Measurements from ENCODE around the gene RASD1. TPM values are rescaled to one million over a fixed set of nuclear protein-coding genes. Genes with fewer than 3 reads are reported as not detected.

The RASD1 gene
- total and polyA plus RNA-seq, 3 experiments from 2014 or later: 1.0 to 1.1 (median 1.0) TPM

DNA sequence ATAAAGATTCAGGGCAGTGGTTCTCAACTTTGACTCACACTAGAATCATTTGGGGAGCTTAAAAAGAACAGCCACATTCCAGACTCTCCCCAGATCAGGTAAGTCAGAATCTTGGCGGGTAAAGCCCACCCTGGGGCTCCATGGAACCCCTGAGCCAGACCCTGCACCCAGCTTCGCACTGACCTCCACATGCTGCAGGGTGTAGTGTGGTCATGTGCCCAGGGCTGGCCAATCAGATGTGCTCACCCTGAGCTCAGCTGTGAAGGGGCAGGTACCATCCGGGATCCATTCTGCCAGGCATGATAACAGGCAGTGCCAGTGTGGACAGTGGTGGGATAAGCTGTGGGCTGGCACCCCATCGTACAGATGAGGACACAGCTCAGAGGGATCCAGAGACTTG, 47.5 kb downstream of the RASD1 start:
- Mint-ChIP-seq H3K36me3 (peaks cover 0 to 3% (median 0%) of the 10 kb centered on the region in 3 donors), H3K9me3 (no peaks in the 10 kb centered on the region), H3K27ac (no peak overlapping the region), H3K4me3 (no peak overlapping the region), H3K4me1 (no peaks in the 10 kb centered on the region), H3K27me3 (peaks cover 0 to 6% of the 10 kb centered on the region in 2 donors)
- Histone ChIP-seq H3K27me3 (ENCODE audit: insufficient read depth, low read length, poor library complexity, severe bottlenecking) (peaks cover 4% of the 10 kb centered on the region), H3K4me3 (ENCODE audit: low read length) (no peak overlapping the region), H3K4me1 (ENCODE audit: insufficient read depth, low read length) (no peaks in the 10 kb centered on the region), H3K9me3 (ENCODE audit: low read length) (no peaks in the 10 kb centered on the region), H3K36me3 (ENCODE audit: insufficient read depth, low read length) (no peaks in the 10 kb centered on the region), H3K27ac (ENCODE audit: low read depth, low read length) (no peak overlapping the region)
- ChIA-PET POLR2A (no interaction called here), CTCF (interaction anchor here (1.1 to 1.3 kb wide), 2 partner anchors 48 to 93 kb away, joined by 4 to 5 read pairs; no protein-coding TSS in a partner anchor)
- DNase-seq: no peak

- no peaks in the 10 kb centered on the region for H3K36me3 ChIP-seq (ENCODE audit: insufficient read depth, low read length)
- peak overlapping the region in 2 of 8 donors; percentile 47 to 58 for H3K27ac Mint-ChIP-seq
- no peaks in the 10 kb centered on the region for H3K4me1 Mint-ChIP-seq
- H3K9me3 Mint-ChIP-seq: no peaks in the 10 kb centered on the region
- DNase-seq: no peak
- ChIA-PET POLR2A (no interaction called here), CTCF (no interaction called here)
- peaks cover 4% of the 10 kb centered on the region for H3K27me3 ChIP-seq (ENCODE audit: insufficient read depth, low read length, poor library complexity, severe bottlenecking)
- H3K9me3 ChIP-seq (ENCODE audit: low read length): no peaks in the 10 kb centered on the region
- peaks cover 0 to 5% of the 10 kb centered on the region in 2 donors for H3K27me3 Mint-ChIP-seq
- no peak overlapping the region for H3K4me3 Mint-ChIP-seq
- H3K27ac ChIP-seq (ENCODE audit: low read depth, low read length): no peak overlapping the region
- H3K4me1 ChIP-seq (ENCODE audit: insufficient read depth, low read length): no peaks in the 10 kb centered on the region
- H3K36me3 Mint-ChIP-seq: peaks cover 0 to 3% (median 0%) of the 10 kb centered on the region in 3 donors
- no peak overlapping the region for H3K4me3 ChIP-seq (ENCODE audit: low read length)
Observed at GRCh38 chr17:17448076-17448475, 48.1 kb downstream of the RASD1 start.

DNA sequence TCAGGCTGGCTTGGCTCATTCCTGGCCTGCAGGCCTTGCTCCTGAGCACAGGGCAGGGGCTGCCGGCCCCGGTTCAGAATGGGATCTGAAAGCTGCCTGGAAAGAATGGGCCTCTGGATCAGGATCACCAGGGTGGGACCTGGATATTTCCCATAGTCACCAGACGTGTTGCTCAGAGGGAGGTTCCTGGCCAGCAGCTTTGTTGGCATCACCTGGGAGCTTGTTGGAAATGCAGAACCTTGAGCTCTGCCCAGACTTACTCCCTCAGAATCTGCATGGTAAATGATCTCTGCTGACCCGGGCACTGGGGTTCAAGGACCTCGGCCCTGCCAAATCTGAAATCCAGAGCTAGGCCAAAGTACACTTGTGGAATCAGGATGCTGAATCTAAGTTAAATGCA, 48.9 kb downstream of the RASD1 start:
- no peaks in the 10 kb centered on the region for H3K9me3 ChIP-seq (ENCODE audit: low read length)
- peaks cover 0 to 5% of the 10 kb centered on the region in 2 donors for H3K27me3 Mint-ChIP-seq
- peaks cover 0 to 3% (median 0%) of the 10 kb centered on the region in 3 donors for H3K36me3 Mint-ChIP-seq
- H3K27me3 ChIP-seq (ENCODE audit: insufficient read depth, low read length, poor library complexity, severe bottlenecking): peaks cover 4% of the 10 kb centered on the region
- H3K27ac ChIP-seq (ENCODE audit: low read depth, low read length): no peak overlapping the region
- DNase-seq: no peak
- CTCF ChIA-PET: interaction anchor here (0.9 kb wide), 1 partner anchor 92 kb away, joined by 3 read pairs; no protein-coding TSS in a partner anchor
- H3K9me3 Mint-ChIP-seq: no peaks in the 10 kb centered on the region
- H3K27ac Mint-ChIP-seq: no peak overlapping the region
- no peaks in the 10 kb centered on the region for H3K4me1 Mint-ChIP-seq
- H3K4me3 ChIP-seq (ENCODE audit: low read length): no peak overlapping the region
- H3K36me3 ChIP-seq (ENCODE audit: insufficient read depth, low read length): no peaks in the 10 kb centered on the region
- H3K4me1 ChIP-seq (ENCODE audit: insufficient read depth, low read length): no peaks in the 10 kb centered on the region
- no peak overlapping the region for H3K4me3 Mint-ChIP-seq
- POLR2A ChIA-PET: no interaction called here

GRCh38 chr17:17446666-17447155, 49.5 kb downstream of the RASD1 start:
- Histone ChIP-seq H3K27ac (ENCODE audit: low read depth, low read length) (no peak overlapping the region), H3K4me3 (ENCODE audit: low read length) (no peak overlapping the region), H3K36me3 (ENCODE audit: insufficient read depth, low read length) (no peaks in the 10 kb centered on the region), H3K4me1 (ENCODE audit: insufficient read depth, low read length) (no peaks in the 10 kb centered on the region), H3K9me3 (ENCODE audit: low read length) (no peaks in the 10 kb centered on the region), H3K27me3 (ENCODE audit: insufficient read depth, low read length, poor library complexity, severe bottlenecking) (peaks cover 4% of the 10 kb centered on the region)
- no peaks in the 10 kb centered on the region for H3K4me1 Mint-ChIP-seq
- DNase-seq: no peak
- peaks cover 0 to 5% of the 10 kb centered on the region in 2 donors for H3K27me3 Mint-ChIP-seq
- H3K4me3 Mint-ChIP-seq: no peak overlapping the region
- ChIA-PET POLR2A (no interaction called here), CTCF (interaction anchor here (0.9 kb wide), 1 partner anchor 91 kb away, joined by 3 read pairs; no protein-coding TSS in a partner anchor)
- H3K9me3 Mint-ChIP-seq: no peaks in the 10 kb centered on the region
- H3K27ac Mint-ChIP-seq: no peak overlapping the region
- H3K36me3 Mint-ChIP-seq: peaks cover 0 to 3% (median 0%) of the 10 kb centered on the region in 3 donors

DNA sequence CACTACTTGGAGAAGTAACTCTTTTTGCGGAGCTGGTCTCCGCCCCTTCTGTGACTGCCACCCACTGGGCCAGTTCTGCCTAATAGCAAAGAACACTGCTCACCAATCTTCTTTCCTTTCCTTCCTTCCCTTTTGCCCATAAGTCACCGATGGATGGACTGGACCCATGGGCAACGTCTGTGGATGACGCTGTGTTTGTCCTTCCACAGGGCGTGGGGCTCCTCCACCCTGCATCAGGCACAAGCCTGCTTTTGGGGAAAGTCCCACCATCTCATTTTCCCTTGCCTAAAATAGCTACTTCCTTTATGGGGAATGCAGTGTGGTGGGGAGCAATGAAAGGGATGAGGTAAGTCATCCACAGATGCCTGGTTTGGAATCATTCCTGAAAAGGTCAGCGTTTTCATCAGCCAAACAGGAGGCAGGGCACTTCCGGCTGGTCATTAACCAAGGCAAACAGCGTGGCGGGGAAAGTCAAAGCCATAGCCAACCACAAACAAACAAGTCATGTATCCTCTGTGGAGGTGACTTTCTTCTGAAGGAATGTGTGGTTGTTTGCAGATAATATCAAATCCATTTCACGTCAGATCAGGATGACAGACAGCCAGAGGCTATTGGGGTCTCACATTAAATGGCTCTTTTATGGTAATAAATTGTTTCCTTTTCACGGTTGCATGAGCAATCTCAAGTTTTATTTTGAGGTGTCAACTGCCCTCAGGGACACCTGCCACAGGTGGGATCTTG, 50.1 kb downstream of the RASD1 start:
- CTCF ChIA-PET: no interaction called here
- no peak overlapping the region for H3K27ac ChIP-seq (ENCODE audit: low read depth, low read length)
- Mint-ChIP-seq H3K4me3 (no peak overlapping the region), H3K27me3 (peaks cover 0 to 5% of the 10 kb centered on the region in 2 donors), H3K9me3 (no peaks in the 10 kb centered on the region), H3K4me1 (no peaks in the 10 kb centered on the region), H3K36me3 (peaks cover 0 to 3% (median 0%) of the 10 kb centered on the region in 3 donors), H3K27ac (no peak overlapping the region)
- no peaks in the 10 kb centered on the region for H3K9me3 ChIP-seq (ENCODE audit: low read length)
- peaks cover 4% of the 10 kb centered on the region for H3K27me3 ChIP-seq (ENCODE audit: insufficient read depth, low read length, poor library complexity, severe bottlenecking)
- POLR2A ChIA-PET: no interaction called here
- H3K36me3 ChIP-seq (ENCODE audit: insufficient read depth, low read length): no peaks in the 10 kb centered on the region
- H3K4me1 ChIP-seq (ENCODE audit: insufficient read depth, low read length): no peaks in the 10 kb centered on the region
- DNase-seq: no peak
- no peak overlapping the region for H3K4me3 ChIP-seq (ENCODE audit: low read length)

GRCh38 chr17:17445296-17445924, 50.8 kb downstream of the RASD1 start:
- H3K27me3 ChIP-seq (ENCODE audit: insufficient read depth, low read length, poor library complexity, severe bottlenecking): no peaks in the 10 kb centered on the region
- peaks cover 0 to 3% (median 0%) of the 10 kb centered on the region in 3 donors for H3K36me3 Mint-ChIP-seq
- peak overlapping the region in 1 of 8 donors; percentile 68 for H3K27ac Mint-ChIP-seq
- ChIA-PET POLR2A (no interaction called here), CTCF (no interaction called here)
- H3K4me3 Mint-ChIP-seq: no peak overlapping the region
- H3K9me3 ChIP-seq (ENCODE audit: low read length): no peaks in the 10 kb centered on the region
- H3K4me1 Mint-ChIP-seq: no peaks in the 10 kb centered on the region
- no peaks in the 10 kb centered on the region for H3K9me3 Mint-ChIP-seq
- no peaks in the 10 kb centered on the region for H3K4me1 ChIP-seq (ENCODE audit: insufficient read depth, low read length)
- H3K4me3 ChIP-seq (ENCODE audit: low read length): no peak overlapping the region
- H3K27me3 Mint-ChIP-seq: peaks cover 0 to 5% of the 10 kb centered on the region in 2 donors
- no peaks in the 10 kb centered on the region for H3K36me3 ChIP-seq (ENCODE audit: insufficient read depth, low read length)
- no peak overlapping the region for H3K27ac ChIP-seq (ENCODE audit: low read depth, low read length)
- no peak for DNase-seq

Other genes starting within 250 kb of the RASD1 start
- gene COPS3, start 215.1 kb downstream of the RASD1 start, total RNA-seq: 100 to 1,000 TPM; 132 to 137 TPM
- gene COPS3, start 215.1 kb downstream of the RASD1 start, polyA plus RNA-seq: 86.3 TPM
- gene NT5M, start 193.0 kb downstream of the RASD1 start, total RNA-seq: 1 to 10 TPM; 5.4 to 6.6 TPM
- 3.0 TPM for gene NT5M, start 193.0 kb downstream of the RASD1 start, polyA plus RNA-seq
- 10 to 100 TPM; 13.5 to 13.8 TPM for gene MED9, start 19.4 kb downstream of the RASD1 start, total RNA-seq
- 17.9 TPM for gene MED9, start 19.4 kb downstream of the RASD1 start, polyA plus RNA-seq
- gene PEMT, start 95.3 kb upstream of the RASD1 start, total RNA-seq: 10 to 100 TPM; 31.9 to 42.1 TPM
- gene PEMT, start 95.3 kb upstream of the RASD1 start, polyA plus RNA-seq: 34.6 TPM
- 10 to 100 TPM; 19.7 to 20.2 TPM for gene RAI1, start 185.1 kb upstream of the RASD1 start, total RNA-seq
- 5.6 TPM for gene RAI1, start 185.1 kb upstream of the RASD1 start, polyA plus RNA-seq

All from CD8-positive, alpha-beta memory T cell (primary cell).